GM12865 (cell line): ENCODE results near the gene FHIP2A.

Experiments
- DNase-seq: peaks from one replicate; pipeline ENCODE4 v3.0.0; 2010; ENCODE audit warnings: low read depth
- H3K4me3 ChIP-seq: 2 replicates; pipeline ENCODE4 v1.5.1; 2011; ENCODE audit warnings: mild to moderate bottlenecking, low read depth, low read length, control low read depth
- TF ChIP-seq, protein P1 (sequence below): IDR thresholded peaks from 2 replicates; pipeline ENCODE4 v1.5.1; 2011; ENCODE audit warnings: low read length, control low read depth, low read depth, inconsistent platforms; ENCODE audit not compliant: insufficient read depth; ENCODE audit errors: missing control alignments

FHIP2A gene

DNA sequence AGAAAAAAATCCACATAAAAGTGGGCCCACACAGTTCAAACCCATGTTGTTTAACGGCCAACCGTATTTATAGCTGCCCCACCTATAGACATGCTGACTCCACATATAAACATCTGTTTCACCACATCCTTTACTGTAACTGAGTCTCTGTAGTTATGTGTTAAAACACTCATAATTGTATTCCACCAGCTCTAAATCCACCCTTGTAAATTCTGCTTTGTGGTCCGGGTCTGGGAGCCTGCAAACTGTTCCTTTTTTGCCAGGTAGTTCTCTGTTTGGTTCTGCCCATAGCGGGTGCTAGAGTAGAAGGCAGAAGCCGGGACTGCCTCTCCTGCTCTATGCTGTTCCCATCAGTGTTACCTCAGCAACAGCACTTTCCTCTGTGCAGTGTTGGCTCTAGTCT lies 20.2 kb upstream of the FHIP2A start:
- DNase-seq, result peak; percentile 55
- H3K4me3 ChIP-seq, result no peak overlapping the region
- TF ChIP-seq, protein P1, sequence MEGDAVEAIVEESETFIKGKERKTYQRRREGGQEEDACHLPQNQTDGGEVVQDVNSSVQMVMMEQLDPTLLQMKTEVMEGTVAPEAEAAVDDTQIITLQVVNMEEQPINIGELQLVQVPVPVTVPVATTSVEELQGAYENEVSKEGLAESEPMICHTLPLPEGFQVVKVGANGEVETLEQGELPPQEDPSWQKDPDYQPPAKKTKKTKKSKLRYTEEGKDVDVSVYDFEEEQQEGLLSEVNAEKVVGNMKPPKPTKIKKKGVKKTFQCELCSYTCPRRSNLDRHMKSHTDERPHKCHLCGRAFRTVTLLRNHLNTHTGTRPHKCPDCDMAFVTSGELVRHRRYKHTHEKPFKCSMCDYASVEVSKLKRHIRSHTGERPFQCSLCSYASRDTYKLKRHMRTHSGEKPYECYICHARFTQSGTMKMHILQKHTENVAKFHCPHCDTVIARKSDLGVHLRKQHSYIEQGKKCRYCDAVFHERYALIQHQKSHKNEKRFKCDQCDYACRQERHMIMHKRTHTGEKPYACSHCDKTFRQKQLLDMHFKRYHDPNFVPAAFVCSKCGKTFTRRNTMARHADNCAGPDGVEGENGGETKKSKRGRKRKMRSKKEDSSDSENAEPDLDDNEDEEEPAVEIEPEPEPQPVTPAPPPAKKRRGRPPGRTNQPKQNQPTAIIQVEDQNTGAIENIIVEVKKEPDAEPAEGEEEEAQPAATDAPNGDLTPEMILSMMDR, result no peak

- TF ChIP-seq, protein P1, result no peak
- no peak overlapping the region for H3K4me3 ChIP-seq
- DNase-seq, result no peak
These were observed 19.4 kb upstream of the FHIP2A start for GRCh38 chr10:114802177-114802576.

- TF ChIP-seq, protein P1, result no peak
- H3K4me3 ChIP-seq, result no peak overlapping the region
- DNase-seq, result no peak
These were observed 14.8 kb upstream of the FHIP2A start for GRCh38 chr10:114806562-114807391.

DNA sequence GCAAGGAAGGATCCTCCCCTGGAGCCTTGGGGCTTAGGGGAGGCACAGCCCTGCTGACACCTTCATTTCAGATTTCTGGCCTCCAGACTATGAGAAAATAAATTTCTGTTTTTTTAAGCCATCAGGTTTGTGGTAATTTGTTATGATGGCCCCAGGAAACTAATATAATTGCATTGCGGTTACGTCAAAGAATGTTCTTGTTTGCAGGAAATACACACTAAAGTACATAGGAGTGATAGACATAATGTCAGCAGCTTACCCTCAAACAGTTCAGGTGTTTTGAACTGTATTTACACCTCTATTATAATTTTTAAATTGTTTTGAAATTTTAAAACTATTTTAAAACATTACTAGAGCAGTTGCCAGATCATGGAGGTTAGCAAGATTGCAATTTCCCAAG lies 12.6 kb upstream of the FHIP2A start:
- H3K4me3 ChIP-seq, result no peak overlapping the region
- no peak for DNase-seq
- TF ChIP-seq, protein P1, result no peak

DNA sequence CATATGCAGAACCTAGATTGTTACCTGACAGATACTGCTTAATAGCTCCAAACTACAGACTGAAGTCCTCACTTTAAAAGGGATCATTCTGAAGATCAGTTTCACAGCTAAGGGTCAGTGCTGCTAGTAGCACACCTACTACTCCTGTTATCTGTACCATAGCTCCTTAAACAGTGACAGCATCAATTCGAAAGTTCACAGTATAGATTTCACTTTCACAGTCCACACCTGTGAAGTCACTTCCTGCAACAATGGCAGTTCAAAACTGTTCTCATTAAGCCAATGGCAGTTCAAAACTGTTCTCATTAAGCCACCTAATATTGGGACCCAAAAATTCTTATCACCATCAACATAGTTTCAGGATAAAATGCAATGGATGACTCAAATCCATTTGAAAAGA lies 10.7 kb upstream of the FHIP2A start:
- TF ChIP-seq, protein P1, result no peak
- peak; percentile 80 for DNase-seq
- no peak overlapping the region; the same call in 1 of the 2 replicates for H3K4me3 ChIP-seq

DNA sequence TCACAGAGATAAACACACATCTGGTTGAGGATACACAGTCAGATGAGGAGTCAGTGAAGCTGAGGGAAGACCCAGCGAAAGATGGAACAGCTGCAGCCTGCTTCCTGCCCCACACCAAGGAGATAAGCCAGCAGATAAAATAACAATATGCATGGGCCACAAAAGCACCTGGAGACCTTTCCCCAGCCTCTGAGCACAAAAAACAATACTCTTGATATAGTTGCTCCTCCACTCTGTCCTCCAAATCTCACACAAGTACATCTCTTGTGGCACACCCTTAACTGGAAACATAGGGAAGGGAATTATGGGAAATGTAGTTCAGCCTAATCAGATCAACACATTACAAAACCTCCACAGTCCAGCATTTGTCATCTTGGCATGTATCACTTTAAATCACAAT lies 9.7 kb upstream of the FHIP2A start:
- no peak for DNase-seq
- no peak overlapping the region for H3K4me3 ChIP-seq
- TF ChIP-seq, protein P1, result no peak

DNA sequence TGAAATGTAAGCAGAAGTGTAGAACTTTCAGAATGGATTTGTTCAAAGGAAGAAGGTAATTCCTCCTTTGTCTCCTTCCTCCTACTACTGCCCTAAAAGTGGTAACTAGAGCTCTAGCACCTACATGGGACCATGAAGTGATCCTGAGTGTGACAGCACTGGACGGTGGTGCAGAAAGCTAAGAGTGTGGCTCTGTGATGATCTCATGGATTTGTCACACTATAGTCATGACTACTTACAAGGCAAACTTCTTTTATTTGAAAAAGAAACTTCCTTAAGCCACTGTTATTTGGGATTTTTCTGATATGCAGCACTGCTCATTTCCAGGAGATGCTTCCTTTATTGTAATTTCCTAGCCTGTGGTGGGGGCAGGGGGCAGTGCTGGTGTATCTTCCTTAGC lies 5.8 kb upstream of the FHIP2A start:
- DNase-seq, result no peak
- TF ChIP-seq, protein P1, result no peak
- H3K4me3 ChIP-seq, result no peak overlapping the region
